Stimulated activated CD4-positive, alpha-beta T cell treated with anti-CD3 and anti-CD28 coated beads, Interleukin-4, amount 100 ng/mL, for 48 hours (primary cell): Measurements from ENCODE around the gene ASB18.
"Not testable (repeated sequence)": the region's sequence is repeated elsewhere in the genome, so short reads cannot be mapped to it uniquely, and the experiment has no call there.

Source experiments
- DNase-seq, 2 donors: peaks; one replicate each; pipeline ENCODE4 v3.0.0-alpha.2; 2020; ENCODE audit warnings: low read depth in 2 of 2

ASB18 gene

DNA sequence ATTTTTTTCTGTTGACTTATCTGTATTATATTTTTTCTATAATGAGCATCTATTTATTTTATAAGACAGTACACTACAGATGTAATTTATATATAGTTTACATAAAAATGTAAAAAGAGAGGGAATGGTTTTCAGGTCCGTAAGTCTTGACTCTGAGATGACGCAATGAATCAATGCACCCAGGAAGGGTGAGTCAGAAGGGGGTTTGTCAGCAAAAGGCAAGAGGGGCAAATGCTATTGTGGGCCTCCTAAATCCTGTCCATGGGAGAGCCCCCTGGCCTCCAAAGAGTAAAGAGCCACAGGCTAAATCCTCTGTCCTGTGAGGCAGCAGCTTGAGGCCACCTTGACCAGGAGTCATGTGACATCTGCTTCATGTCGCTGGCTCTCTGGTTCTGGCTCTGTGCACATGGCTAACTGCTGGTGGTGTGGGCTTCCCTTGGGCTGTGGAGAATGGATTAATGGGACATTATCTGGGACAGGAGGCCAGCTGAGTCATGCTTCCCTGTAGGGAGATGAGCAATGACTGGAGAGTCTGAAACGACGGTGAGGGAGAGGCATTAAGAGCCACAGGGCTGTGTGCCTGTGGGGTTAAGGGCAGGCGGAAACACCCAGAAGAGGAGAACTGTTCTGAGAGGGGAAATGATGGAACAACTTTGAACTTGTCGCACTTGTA lies 22.8 kb upstream of the ASB18 start:
- DNase-seq: no peak

DNA sequence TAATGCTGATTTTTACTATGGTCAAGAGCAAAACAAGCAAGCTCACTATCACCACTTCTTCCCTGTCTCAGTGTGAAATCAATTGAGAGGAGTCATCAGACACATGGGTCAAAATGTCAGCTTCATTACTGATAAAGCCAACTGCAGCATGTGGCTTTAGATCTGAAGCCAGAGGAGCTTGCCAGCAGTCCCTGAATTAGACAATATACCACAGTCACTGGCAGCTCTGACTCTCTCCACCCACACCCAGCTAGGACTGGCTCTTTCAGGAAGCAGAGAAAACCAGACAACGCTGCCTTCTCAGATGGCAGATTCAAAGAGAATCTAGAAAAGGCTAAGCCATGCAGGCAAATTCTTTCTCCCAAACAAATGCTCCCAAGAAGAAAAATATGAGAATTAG lies 20.0 kb upstream of the ASB18 start:
- no peak for DNase-seq

GRCh38 chr2:236282406-236282805 lies 18.2 kb upstream of the ASB18 start:
- no peak for DNase-seq

GRCh38 chr2:236281423-236281822 lies 17.2 kb upstream of the ASB18 start:
- DNase-seq: no peak

- DNase-seq: no peak
Measured at GRCh38 chr2:236273126-236273525, 8.9 kb upstream of the ASB18 start.

- DNase-seq: no peak
Measured at GRCh38 chr2:236271851-236272250, 7.6 kb upstream of the ASB18 start.

- not testable (repeated sequence) for DNase-seq
Measured at GRCh38 chr2:236269876-236270275, 5.7 kb upstream of the ASB18 start.

DNA sequence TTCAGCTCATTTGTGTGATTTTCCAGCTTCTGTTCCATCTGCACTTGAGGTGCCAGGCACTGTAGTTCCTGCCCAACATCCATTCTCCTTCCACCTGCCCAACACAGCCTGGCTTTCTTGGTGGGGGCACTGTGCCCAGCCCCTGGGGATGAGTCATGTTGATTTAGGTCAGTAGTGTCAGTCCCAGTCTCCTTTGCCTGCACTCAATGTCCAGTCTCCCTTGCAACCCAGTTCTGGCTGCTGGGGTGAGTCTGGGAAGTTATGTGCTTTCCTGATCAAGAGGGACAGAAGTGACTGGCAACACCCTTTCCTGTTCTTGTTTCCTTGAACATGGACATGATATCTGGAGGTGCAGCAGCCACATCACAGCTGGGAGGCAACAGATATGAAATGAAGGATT lies 1.5 kb upstream of the ASB18 start:
- no peak for DNase-seq

- no peak for DNase-seq
Measured at GRCh38 chr2:236262238-236262637, 2.0 kb downstream of the ASB18 start.

DNA sequence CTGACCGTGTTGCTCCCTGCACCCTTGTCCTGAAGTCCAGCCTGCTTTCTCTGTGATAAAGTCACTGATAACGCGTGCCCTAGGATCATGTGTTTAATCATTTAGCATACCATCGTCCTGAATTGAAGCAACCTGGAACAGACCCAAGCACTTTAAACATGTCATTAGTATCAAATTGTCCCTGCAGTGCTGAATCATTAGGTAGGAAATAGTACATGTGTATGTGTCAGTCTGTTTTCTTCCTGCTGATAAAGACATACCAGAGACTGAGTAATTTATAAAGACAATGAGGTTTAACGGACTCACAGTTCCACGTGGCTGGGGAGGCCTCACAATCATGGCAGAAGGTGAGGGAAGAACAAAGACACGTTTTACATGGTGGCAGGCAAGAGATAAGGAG lies 2.8 kb downstream of the ASB18 start:
- DNase-seq: no peak

DNA sequence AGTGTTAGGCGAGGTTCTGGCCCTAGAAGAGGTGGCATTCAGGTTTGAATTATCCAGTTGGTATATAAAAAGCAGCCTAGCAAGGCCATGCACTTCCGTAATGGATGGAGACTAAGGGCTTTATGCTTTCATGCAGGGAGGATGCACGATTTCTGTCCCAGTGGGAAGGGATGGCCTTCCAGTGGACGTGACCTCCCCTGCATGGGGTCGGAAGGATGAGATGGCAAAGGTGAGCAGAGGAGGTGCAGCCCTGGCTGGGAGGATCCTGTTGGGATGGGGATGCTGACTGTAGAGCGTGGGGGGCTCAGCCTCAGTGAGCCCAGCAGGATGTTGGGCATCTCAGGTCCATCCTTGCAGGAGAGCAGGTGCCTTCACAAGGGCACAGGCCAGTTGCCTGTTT lies 4.8 kb downstream of the ASB18 start:
- no peak for DNase-seq

- no peak for DNase-seq
Measured at GRCh38 chr2:236257575-236257974, 6.6 kb downstream of the ASB18 start.

- no peak for DNase-seq
Measured at GRCh38 chr2:236257136-236257535, 7.1 kb downstream of the ASB18 start.

- DNase-seq: no peak
Measured at GRCh38 chr2:236256366-236256985, 7.7 kb downstream of the ASB18 start.

DNA sequence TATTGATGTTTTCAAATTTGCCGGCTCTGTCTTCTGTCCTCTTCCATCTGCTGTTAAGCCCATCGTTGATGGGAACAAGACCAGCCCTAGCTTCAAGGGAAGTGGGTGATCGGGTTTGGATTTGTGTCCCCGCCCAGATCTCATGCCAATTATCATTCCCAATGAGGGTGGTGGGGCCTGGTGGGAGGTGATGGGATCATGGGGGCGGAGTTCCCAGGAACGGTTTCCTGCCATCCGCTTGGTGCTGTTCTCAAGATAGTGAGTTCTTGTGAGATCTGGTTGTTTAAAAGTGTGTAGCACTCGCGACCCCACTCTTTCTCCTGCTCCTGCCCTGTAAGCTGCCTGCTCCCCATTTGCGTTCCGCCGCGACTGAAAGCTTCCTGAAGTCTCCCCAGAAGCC lies 9.5 kb downstream of the ASB18 start:
- DNase-seq: no peak

- no peak for DNase-seq
Measured at GRCh38 chr2:236254001-236254400, 10.2 kb downstream of the ASB18 start.

- DNase-seq: no peak
Measured at GRCh38 chr2:236252602-236253001, 11.6 kb downstream of the ASB18 start.

DNA sequence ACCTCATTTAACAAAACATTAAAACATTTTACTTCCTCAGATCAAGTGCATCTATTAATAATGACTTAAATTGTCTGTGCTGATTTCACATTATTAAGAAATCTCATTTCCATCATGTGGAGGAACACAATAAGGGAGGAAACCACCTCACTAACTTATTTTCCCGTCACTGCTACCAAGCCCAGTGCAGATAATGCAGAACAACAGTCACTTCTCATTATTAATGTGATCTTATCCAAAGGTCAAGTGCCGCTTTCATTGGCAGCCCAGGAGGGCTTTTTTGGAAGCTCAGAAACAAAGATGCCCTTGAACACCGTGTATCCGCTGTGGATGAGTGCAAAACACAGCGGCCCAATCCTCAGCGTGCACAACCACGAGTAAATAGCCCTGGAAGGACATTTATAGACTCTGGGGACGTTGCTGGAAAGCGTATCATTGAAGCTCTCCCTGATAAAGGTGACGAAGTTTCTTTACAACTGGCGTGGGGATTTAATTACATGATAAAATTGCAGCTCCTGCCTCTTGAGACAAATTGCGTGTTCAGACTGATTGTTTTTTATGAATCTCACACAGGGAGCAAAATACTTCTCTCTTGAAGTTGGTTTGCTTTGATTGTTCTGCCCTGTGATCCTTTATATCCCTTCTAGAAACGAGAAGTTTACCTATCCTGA lies 13.2 kb downstream of the ASB18 start:
- DNase-seq: no peak

- DNase-seq: no peak
Measured at GRCh38 chr2:236250286-236250685, 13.9 kb downstream of the ASB18 start.

GRCh38 chr2:236249066-236249465 lies 15.1 kb downstream of the ASB18 start:
- DNase-seq: no peak

- no peak for DNase-seq
Measured at GRCh38 chr2:236246711-236247246, 17.4 kb downstream of the ASB18 start.

DNA sequence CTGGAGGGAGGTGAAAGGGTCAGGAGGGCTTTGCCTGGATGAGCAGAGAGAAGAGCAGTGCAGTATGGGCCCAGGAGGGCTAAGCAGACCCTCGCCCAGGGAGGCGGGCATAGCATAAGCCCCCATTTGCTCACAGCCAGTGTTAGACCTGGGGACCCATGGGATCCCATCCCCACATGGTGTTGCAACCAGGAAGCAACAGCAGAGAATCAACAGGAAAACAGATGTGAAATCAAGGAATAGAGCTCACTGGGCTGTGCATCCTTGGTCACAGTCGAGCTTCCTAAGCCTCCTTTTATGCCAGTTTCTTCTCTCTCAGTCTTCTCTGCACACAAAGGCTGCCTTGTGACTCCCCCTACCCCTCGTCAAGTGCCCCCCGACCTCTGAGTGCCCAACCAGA lies 19.9 kb downstream of the ASB18 start:
- DNase-seq: no peak

- DNase-seq: no peak
Measured at GRCh38 chr2:236242057-236242495, 22.1 kb downstream of the ASB18 start.
